ENCODE measurements around the gene CARD6.

The CARD6 gene

GRCh38 chr5:40904994-40905306 is 63.8 kb downstream of the CARD6 start:
- H3K36me3 ChIP-seq (replicated peaks; ENCODE audit: insufficient read depth, low read length) = no peaks in the 10 kb centered on the region
- TF ChIP-seq CTCF (IDR thresholded peaks at IDR 0.05; ENCODE audit: low read length) (no peak), EZH2phosphoT487 (IDR thresholded peaks at IDR 0.05; ENCODE audit: low read length) (no peak), EZH2 (optimal IDR thresholded peaks at IDR 0.05; ENCODE audit: low read depth, low read length) (no peak)
- H3K4me3 ChIP-seq (ENCODE audit: low read length) = no peak overlapping the region
- no peak overlapping the region for H3K9ac ChIP-seq (ENCODE audit: low read length)
- no peak for DNase-seq
- H3K4me1 ChIP-seq (ENCODE audit: low read length) = no peaks in the 10 kb centered on the region
- no peaks in the 10 kb centered on the region for H3K27me3 ChIP-seq (replicated peaks; ENCODE audit: insufficient read depth, low read length)
- H3K4me2 ChIP-seq (ENCODE audit: low read depth, low read length) = no peak overlapping the region
- no peak overlapping the region for H3K27ac ChIP-seq (ENCODE audit: low read length)
- no peaks in the 10 kb centered on the region for H3F3A ChIP-seq (ENCODE audit: insufficient read depth, low read length)
- no peaks in the 10 kb centered on the region for H3K79me2 ChIP-seq (ENCODE audit: low read length)
- H3K9me2 ChIP-seq (replicated peaks; ENCODE audit: insufficient read depth, low read length) = no peaks in the 10 kb centered on the region
- no peaks in the 10 kb centered on the region for H3K9me3 ChIP-seq (replicated peaks; ENCODE audit: insufficient read depth, low read length)
- no peaks in the 10 kb centered on the region for H4K20me1 ChIP-seq (ENCODE audit: insufficient read depth, low read length)
- no peak overlapping the region for H2AFZ ChIP-seq (ENCODE audit: low read length)

GRCh38 chr5:40906351-40906751 is 65.2 kb downstream of the CARD6 start:
- no peaks in the 10 kb centered on the region for H3K4me1 ChIP-seq (ENCODE audit: low read length)
- H3K4me3 ChIP-seq (ENCODE audit: low read length) = no peak overlapping the region
- no peaks in the 10 kb centered on the region for H3K27me3 ChIP-seq (replicated peaks; ENCODE audit: insufficient read depth, low read length)
- no peaks in the 10 kb centered on the region for H3K9me3 ChIP-seq (replicated peaks; ENCODE audit: insufficient read depth, low read length)
- no peaks in the 10 kb centered on the region for H3K36me3 ChIP-seq (replicated peaks; ENCODE audit: insufficient read depth, low read length)
- no peak overlapping the region for H3K9ac ChIP-seq (ENCODE audit: low read length)
- DNase-seq = no peak
- no peak overlapping the region for H3K4me2 ChIP-seq (ENCODE audit: low read depth, low read length)
- no peaks in the 10 kb centered on the region for H3K9me2 ChIP-seq (replicated peaks; ENCODE audit: insufficient read depth, low read length)
- no peak overlapping the region for H3K27ac ChIP-seq (ENCODE audit: low read length)
- TF ChIP-seq EZH2 (optimal IDR thresholded peaks at IDR 0.05; ENCODE audit: low read depth, low read length) = no peak
- no peak for TF ChIP-seq CTCF (IDR thresholded peaks at IDR 0.05; ENCODE audit: low read length)
- no peak for TF ChIP-seq EZH2phosphoT487 (IDR thresholded peaks at IDR 0.05; ENCODE audit: low read length)
- no peaks in the 10 kb centered on the region for H4K20me1 ChIP-seq (ENCODE audit: insufficient read depth, low read length)
- H3K79me2 ChIP-seq (ENCODE audit: low read length) = no peaks in the 10 kb centered on the region
- no peaks in the 10 kb centered on the region for H3F3A ChIP-seq (ENCODE audit: insufficient read depth, low read length)
- H2AFZ ChIP-seq (ENCODE audit: low read length) = no peak overlapping the region

- TF ChIP-seq EZH2phosphoT487 (IDR thresholded peaks at IDR 0.05; ENCODE audit: low read length) = no peak
- TF ChIP-seq CTCF (IDR thresholded peaks at IDR 0.05; ENCODE audit: low read length) = no peak
- TF ChIP-seq EZH2 (optimal IDR thresholded peaks at IDR 0.05; ENCODE audit: low read depth, low read length) = no peak
- H3K9me2 ChIP-seq (replicated peaks; ENCODE audit: insufficient read depth, low read length) = no peaks in the 10 kb centered on the region
- no peak within 1 kb of the TSS for H3K4me3 ChIP-seq (ENCODE audit: low read length)
- H2AFZ ChIP-seq (ENCODE audit: low read length) = no peak within 1 kb of the TSS
- no peak within 1 kb of the TSS for H3K9ac ChIP-seq (ENCODE audit: low read length)
- H3K27ac ChIP-seq (ENCODE audit: low read length) = no peak within 1 kb of the TSS
- no peaks in the 10 kb centered on the region for H3K36me3 ChIP-seq (replicated peaks; ENCODE audit: insufficient read depth, low read length)
- H3K9me3 ChIP-seq (replicated peaks; ENCODE audit: insufficient read depth, low read length) = no peaks in the 10 kb centered on the region
- H3K4me2 ChIP-seq (ENCODE audit: low read depth, low read length) = no peak within 1 kb of the TSS
- H4K20me1 ChIP-seq (ENCODE audit: insufficient read depth, low read length) = no peaks in the 10 kb centered on the region
- H3K4me1 ChIP-seq (ENCODE audit: low read length) = no peaks in the 10 kb centered on the region
- no peaks in the 10 kb centered on the region for H3K27me3 ChIP-seq (replicated peaks; ENCODE audit: insufficient read depth, low read length)
- no peaks in the 10 kb centered on the region for H3K79me2 ChIP-seq (ENCODE audit: low read length)
- DNase-seq = no peak
- H3F3A ChIP-seq (ENCODE audit: insufficient read depth, low read length) = no peaks in the 10 kb centered on the region
Observed at GRCh38 chr5:40909264-40909663, 68.1 kb downstream of the CARD6 start, which contains the start of gene C7. Gene C7 (plus strand): TSS chr5:40909497. CDS start chr5:40909611, 114 bp downstream.
